Endothelial cell of umbilical vein (primary cell): ENCODE measurements around the gene RARRES2.
"Not testable (repeated sequence)": the region's sequence is repeated elsewhere in the genome, so short reads cannot be mapped to it uniquely, and the experiment has no call there.

Experiments used
- EZH2 ChIP-seq: IDR thresholded peaks from 2 replicates; pipeline ENCODE4 v1.6.1; 2012; ENCODE audit warnings: borderline replicate concordance, low read depth, mild to moderate bottlenecking, moderate library complexity, low read length, inconsistent platforms; ENCODE audit not compliant: severe bottlenecking
- GATA2 ChIP-seq: IDR thresholded peaks from 2 replicates; pipeline ENCODE4 v1.7.0; 2011; ENCODE audit warnings: low read depth, mild to moderate bottlenecking, moderate library complexity, mixed read lengths, low read length; ENCODE audit not compliant: insufficient read length, insufficient read depth
- JUN ChIP-seq: IDR thresholded peaks from 2 replicates; pipeline ENCODE4 v1.6.1; 2011; ENCODE audit warnings: borderline replicate concordance, low read depth; ENCODE audit not compliant: insufficient read length, insufficient read depth
- POLR2A ChIP-seq: IDR thresholded peaks from 2 replicates; pipeline ENCODE4 v1.6.1; 2012; ENCODE audit warnings: low read depth, mild to moderate bottlenecking, control low read depth, low read length
- POLR2AphosphoS5 ChIP-seq: IDR thresholded peaks from 2 replicates; pipeline ENCODE4 v1.6.1; 2012; ENCODE audit warnings: low read depth, mild to moderate bottlenecking, control low read depth, low read length, moderate library complexity; ENCODE audit not compliant: insufficient read depth
- TF ChIP-seq, protein P1 (sequence below), 2 donors: IDR thresholded peaks; 1 replicate in 1 of 2; 2 replicates in 1 of 2; pipeline ENCODE4 v1.5.1; 2011; ENCODE audit warnings: low read length in 2 of 2, mild to moderate bottlenecking in 2 of 2, moderate library complexity in 2 of 2, control low read depth in 1 of 2, inconsistent platforms in 1 of 2, low read depth in 1 of 2; ENCODE audit not compliant: insufficient read depth in 1 of 2; ENCODE audit errors: extremely low read depth in 1 of 2
- TF ChIP-seq, protein P2 (sequence below): IDR thresholded peaks from 2 replicates; pipeline ENCODE4 v1.6.1; 2011; ENCODE audit not compliant: insufficient read depth, insufficient read length

DNA sequence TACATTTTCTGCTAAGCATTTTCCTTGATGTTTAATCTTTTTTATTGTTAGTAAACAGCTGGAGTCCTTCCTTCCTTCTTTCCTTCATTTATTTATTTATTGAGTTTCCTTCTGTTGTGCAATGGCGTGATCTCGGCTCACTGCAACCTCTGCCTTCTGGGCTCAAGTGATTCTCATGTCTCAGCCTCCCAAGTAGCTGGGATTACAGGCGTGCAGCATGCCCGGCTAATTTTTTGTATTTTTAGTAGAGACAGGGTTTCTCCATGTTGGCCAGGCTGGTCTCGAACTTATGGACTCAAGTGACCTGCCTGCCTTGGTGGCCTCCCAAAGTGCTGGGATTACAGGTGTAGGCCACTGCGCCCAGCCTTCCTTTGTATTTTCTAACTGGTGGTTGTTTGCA lies 24.4 kb downstream of the RARRES2 start:
- not testable (repeated sequence) for TF ChIP-seq JUN, POLR2A, GATA2, EZH2, POLR2AphosphoS5
- TF ChIP-seq, protein P1, sequence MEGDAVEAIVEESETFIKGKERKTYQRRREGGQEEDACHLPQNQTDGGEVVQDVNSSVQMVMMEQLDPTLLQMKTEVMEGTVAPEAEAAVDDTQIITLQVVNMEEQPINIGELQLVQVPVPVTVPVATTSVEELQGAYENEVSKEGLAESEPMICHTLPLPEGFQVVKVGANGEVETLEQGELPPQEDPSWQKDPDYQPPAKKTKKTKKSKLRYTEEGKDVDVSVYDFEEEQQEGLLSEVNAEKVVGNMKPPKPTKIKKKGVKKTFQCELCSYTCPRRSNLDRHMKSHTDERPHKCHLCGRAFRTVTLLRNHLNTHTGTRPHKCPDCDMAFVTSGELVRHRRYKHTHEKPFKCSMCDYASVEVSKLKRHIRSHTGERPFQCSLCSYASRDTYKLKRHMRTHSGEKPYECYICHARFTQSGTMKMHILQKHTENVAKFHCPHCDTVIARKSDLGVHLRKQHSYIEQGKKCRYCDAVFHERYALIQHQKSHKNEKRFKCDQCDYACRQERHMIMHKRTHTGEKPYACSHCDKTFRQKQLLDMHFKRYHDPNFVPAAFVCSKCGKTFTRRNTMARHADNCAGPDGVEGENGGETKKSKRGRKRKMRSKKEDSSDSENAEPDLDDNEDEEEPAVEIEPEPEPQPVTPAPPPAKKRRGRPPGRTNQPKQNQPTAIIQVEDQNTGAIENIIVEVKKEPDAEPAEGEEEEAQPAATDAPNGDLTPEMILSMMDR (IDR thresholded peaks at IDR 0.05; ENCODE audit: extremely low read depth in 1 of 2, insufficient read depth in 1 of 2, low read depth in 1 of 2, low read length in 2 of 2), result not testable (repeated sequence)
- TF ChIP-seq, protein P2, sequence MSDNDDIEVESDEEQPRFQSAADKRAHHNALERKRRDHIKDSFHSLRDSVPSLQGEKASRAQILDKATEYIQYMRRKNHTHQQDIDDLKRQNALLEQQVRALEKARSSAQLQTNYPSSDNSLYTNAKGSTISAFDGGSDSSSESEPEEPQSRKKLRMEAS, result not testable (repeated sequence)
